IMR-90 (cell line): ENCODE measurements around the gene EGFR. TPM values are rescaled to one million over a fixed set of nuclear protein-coding genes. Genes with fewer than 3 reads are reported as not detected.

Source experiments
- ATAC-seq: fragments of 200-7000 bp; cut with Tn5 transposase; 2 replicates; pipeline ENCODE4 v1.9.1; 2020; ENCODE audit warnings: low read depth, mild to moderate bottlenecking, moderate library complexity
- BruUV-seq: library from RNA; stranded (reverse); fragments of 400-500 nt; replicated peaks from 2 replicates; lab custom pipeline; 2021; lab: Mats Ljungman, UMichigan
- CTCF ChIA-PET: fragments of 300-600 bp; formaldehyde crosslinking; extraction: SDS; loops from one replicate; lab custom pipeline; 2021; ENCODE audit warnings: antibody characterized with exemption; lab: Yijun Ruan, JAX
- POLR2A ChIA-PET: fragments of 300-600 bp; sonication (Branson Sonifier 250); formaldehyde crosslinking; loops from one replicate; lab custom pipeline; 2022; ENCODE audit warnings: antibody characterized with exemption; ENCODE audit not compliant: unreplicated experiment; lab: Charles Lee
- DNase-seq: peaks from one replicate; pipeline ENCODE4 v3.0.0; 2013
- H2AFZ ChIP-seq: replicated peaks from 2 replicates; pipeline ENCODE3; 2013; ENCODE audit warnings: low read length, mild to moderate bottlenecking; ENCODE audit not compliant: poor library complexity
- H2AK5ac ChIP-seq: 2 replicates; pipeline ENCODE4 v1.6.1; 2013; ENCODE audit warnings: low read depth, low read length, inconsistent platforms
- H2AK9ac ChIP-seq: replicated peaks from 2 replicates; pipeline ENCODE3; 2013; ENCODE audit warnings: mild to moderate bottlenecking, low read depth, low read length, moderate library complexity; ENCODE audit not compliant: poor library complexity
- H2BK120ac ChIP-seq: 2 replicates; pipeline ENCODE4 v1.6.1; 2013; ENCODE audit warnings: low read depth, low read length, inconsistent platforms
- H2BK15ac ChIP-seq: 3 replicates; pipeline ENCODE4 v1.6.1; 2013; ENCODE audit warnings: low read depth, low read length, inconsistent platforms
- H2BK20ac ChIP-seq: 2 replicates; pipeline ENCODE4 v1.6.1; 2013; ENCODE audit warnings: low read depth, mild to moderate bottlenecking, inconsistent platforms, low read length, moderate library complexity
- H2BK5ac ChIP-seq: 2 replicates; pipeline ENCODE4 v1.6.1; 2013; ENCODE audit warnings: mild to moderate bottlenecking, low read depth, low read length, inconsistent platforms; ENCODE audit not compliant: poor library complexity, severe bottlenecking
- H3K14ac ChIP-seq: replicated peaks from 2 replicates; pipeline ENCODE4 v1.6.1; 2013; ENCODE audit warnings: low read depth, low read length, inconsistent platforms
- H3K18ac ChIP-seq: 2 replicates; pipeline ENCODE4 v1.6.1; 2013; ENCODE audit warnings: low read depth, low read length, control low read depth
- H3K23ac ChIP-seq: 2 replicates; pipeline ENCODE4 v1.6.1; 2013; ENCODE audit warnings: low read depth, low read length, inconsistent platforms
- H3K27ac ChIP-seq: 2 replicates; pipeline ENCODE4 v1.5.1; 2013; ENCODE audit warnings: mild to moderate bottlenecking, control low read depth, low read length; ENCODE audit not compliant: insufficient read depth
- H3K27me3 ChIP-seq: 2 replicates; pipeline ENCODE4 v1.6.1; 2013; ENCODE audit warnings: low read length; ENCODE audit not compliant: control insufficient read depth, insufficient read depth
- H3K36me3 ChIP-seq: 2 replicates; pipeline ENCODE4 v1.6.1; 2013; ENCODE audit warnings: low read length, mixed read lengths; ENCODE audit not compliant: control insufficient read depth, insufficient read depth
- H3K4ac ChIP-seq: 2 replicates; pipeline ENCODE4 v1.6.1; 2013; ENCODE audit warnings: low read depth, low read length, inconsistent platforms
- H3K4me1 ChIP-seq: 2 replicates; pipeline ENCODE4 v1.6.1; 2013; ENCODE audit warnings: low read length, mixed read lengths; ENCODE audit not compliant: control insufficient read depth, insufficient read depth
- H3K4me2 ChIP-seq: 2 replicates; pipeline ENCODE4 v1.6.1; 2013; ENCODE audit warnings: low read depth, mild to moderate bottlenecking, control low read depth, low read length, moderate library complexity
- H3K4me3 ChIP-seq: 2 replicates; pipeline ENCODE4 v1.5.1; 2013; ENCODE audit warnings: low read depth, mild to moderate bottlenecking, control low read depth, low read length, moderate library complexity; ENCODE audit not compliant: insufficient read depth
- H3K56ac ChIP-seq: 2 replicates; pipeline ENCODE4 v1.6.1; 2013; ENCODE audit warnings: low read length, inconsistent platforms; ENCODE audit not compliant: insufficient read depth; ENCODE audit errors: extremely low read depth
- H3K79me1 ChIP-seq, 2 experiments: 2 replicates each; pipeline ENCODE4 v1.6.1; 2013; ENCODE audit warnings: low read length in 2 of 2, inconsistent platforms in 1 of 2, low read depth in 1 of 2
- H3K9ac ChIP-seq: 2 replicates; pipeline ENCODE4 v1.6.1; 2013; ENCODE audit warnings: low read depth, low read length, control low read depth
- H3K9me1 ChIP-seq: 2 replicates; pipeline ENCODE4 v1.6.1; 2013; ENCODE audit warnings: low read length, inconsistent platforms; ENCODE audit not compliant: insufficient read depth
- H3K9me3 ChIP-seq: 2 replicates; pipeline ENCODE4 v1.6.1; 2013; ENCODE audit warnings: low read length; ENCODE audit not compliant: control insufficient read depth, insufficient read depth
- H4K20me1 ChIP-seq: 2 replicates; pipeline ENCODE4 v1.6.1; 2013; ENCODE audit warnings: low read length, inconsistent platforms; ENCODE audit not compliant: insufficient read depth
- H4K5ac ChIP-seq: 2 replicates; pipeline ENCODE4 v1.6.1; 2013; ENCODE audit warnings: mild to moderate bottlenecking, low read depth, low read length, control low read depth
- H4K8ac ChIP-seq, 2 experiments: 2 replicates each; pipeline ENCODE4 v1.6.1; 2013; ENCODE audit warnings: low read depth in 2 of 2, low read length in 2 of 2, control low read depth in 1 of 2, inconsistent platforms in 1 of 2
- H4K91ac ChIP-seq: 2 replicates; pipeline ENCODE4 v1.6.1; 2013; ENCODE audit warnings: low read depth, low read length, inconsistent platforms; ENCODE audit not compliant: insufficient read depth
- BHLHE40 ChIP-seq: fragments of 150-350 bp; IDR thresholded peaks from 2 replicates; pipeline ENCODE4 v1.6.1; 2016; ENCODE audit warnings: mild to moderate bottlenecking, low read depth, low read length
- CEBPB ChIP-seq: IDR thresholded peaks from 2 replicates; pipeline ENCODE4 v1.6.1; 2012; ENCODE audit warnings: low read depth, low read length, improper control_type of control experiment
- CHD1 ChIP-seq: IDR thresholded peaks from 2 replicates; pipeline ENCODE4 v1.6.1; 2012; ENCODE audit warnings: low read depth, low read length, improper control_type of control experiment
- FOS ChIP-seq: fragments of 150-350 bp; IDR thresholded peaks from 2 replicates; pipeline ENCODE4 v1.6.1; 2016; ENCODE audit warnings: low read depth, low read length
- MAFK ChIP-seq: IDR thresholded peaks from 2 replicates; pipeline ENCODE4 v1.6.1; 2012; ENCODE audit warnings: low read depth, low read length, improper control_type of control experiment
- MAZ ChIP-seq: IDR thresholded peaks from 2 replicates; pipeline ENCODE4 v1.6.1; 2012; ENCODE audit warnings: low read depth, mild to moderate bottlenecking, low read length, improper control_type of control experiment, moderate library complexity, borderline replicate concordance
- NFE2L2 ChIP-seq: fragments of 150-350 bp; IDR thresholded peaks from 2 replicates; pipeline ENCODE4 v1.6.1; 2016; ENCODE audit warnings: low read depth, mild to moderate bottlenecking, low read length
- POLR2A ChIP-seq: IDR thresholded peaks from 2 replicates; pipeline ENCODE4 v1.6.1; 2012; ENCODE audit warnings: mild to moderate bottlenecking, low read depth, low read length
- RAD21 ChIP-seq: IDR thresholded peaks from 2 replicates; pipeline ENCODE4 v1.6.1; 2012; ENCODE audit warnings: low read length, improper control_type of control experiment
- RCOR1 ChIP-seq: IDR thresholded peaks from 2 replicates; pipeline ENCODE4 v1.6.1; 2012; ENCODE audit warnings: mild to moderate bottlenecking, low read length, improper control_type of control experiment; ENCODE audit not compliant: insufficient replicate concordance
- RFX5 ChIP-seq: IDR thresholded peaks from 2 replicates; pipeline ENCODE4 v1.8.0; 2012; ENCODE audit warnings: low read depth, mild to moderate bottlenecking, low read length, moderate library complexity
- SMC3 ChIP-seq: fragments of 150-350 bp; IDR thresholded peaks from 2 replicates; pipeline ENCODE4 v1.6.1; 2016; ENCODE audit warnings: low read depth, mild to moderate bottlenecking, antibody characterized with exemption, low read length, moderate library complexity
- WGBS, 2 experiments: methylation state at CpG; one replicate each; pipeline versions ENCODE4 v1.1.5 to v1.1.7; 2013; ENCODE audit warnings: missing lambda C conversion rate in 2 of 2; ENCODE audit not compliant: insufficient read length in 1 of 2; ENCODE audit errors: extremely low coverage in 2 of 2; 5-methylcytosine and 5-hydroxymethylcytosine counted together
- dilution Hi-C: fragments of 300-500 bp; cut with HindIII; formaldehyde crosslinking; loops from one replicate; pipeline ENCODE4 v1.14.3; 2018; ENCODE audit warnings: low sequenced_read_pairs; ENCODE audit not compliant: unreplicated experiment
- in situ Hi-C: fragments of 300-500 bp; cut with MboI; formaldehyde crosslinking; loops from 3 replicates; pipeline ENCODE4 v1.14.3; 2019; ENCODE audit warnings: low sequenced_read_pairs, inconsistent platforms, mixed read lengths
- intact Hi-C: fragments of 100-400 bp; cut with micrococcal nuclease; formaldehyde crosslinking; loops from 2 replicates; pipeline ENCODE4 v1.10.0; 2022
- polyA plus RNA-seq, 3 experiments: library from polyadenylated mRNA; depleted of rRNA; stranded (reverse); fragments of >200 nt; gene quantifications; 2 replicates each; pipeline ENCODE4 v1.2.3, GENCODE V29; 2012; ENCODE audit warnings: low replicate concordance in 1 of 3
- total RNA-seq: library from RNA; depleted of rRNA; stranded (reverse); fragments of >200 nt; gene quantifications from 2 replicates; pipeline ENCODE4 v1.2.3, GENCODE V29; 2012
- TF ChIP-seq, protein P1 (sequence below): conservative IDR thresholded peaks from 2 replicates; pipeline ENCODE4 v1.5.1; 2012; ENCODE audit warnings: mild to moderate bottlenecking, low read depth, low read length, improper control_type of control experiment
- TF ChIP-seq, protein P2 (sequence below): fragments of 150-350 bp; IDR thresholded peaks from 2 replicates; pipeline ENCODE4 v1.6.1; 2016; ENCODE audit warnings: low read depth, mild to moderate bottlenecking, low read length, moderate library complexity, borderline replicate concordance
- TF ChIP-seq, protein P3 (sequence below): fragments of 150-350 bp; IDR thresholded peaks from 2 replicates; pipeline ENCODE4 v1.6.1; 2017; ENCODE audit warnings: mild to moderate bottlenecking, antibody characterized with exemption, low read length, low read depth

Gene EGFR
- total and polyA plus RNA-seq, 2 of the 4 experiments (the other 2 are of a cell fraction), result 36.9 to 60.4 TPM

DNA sequence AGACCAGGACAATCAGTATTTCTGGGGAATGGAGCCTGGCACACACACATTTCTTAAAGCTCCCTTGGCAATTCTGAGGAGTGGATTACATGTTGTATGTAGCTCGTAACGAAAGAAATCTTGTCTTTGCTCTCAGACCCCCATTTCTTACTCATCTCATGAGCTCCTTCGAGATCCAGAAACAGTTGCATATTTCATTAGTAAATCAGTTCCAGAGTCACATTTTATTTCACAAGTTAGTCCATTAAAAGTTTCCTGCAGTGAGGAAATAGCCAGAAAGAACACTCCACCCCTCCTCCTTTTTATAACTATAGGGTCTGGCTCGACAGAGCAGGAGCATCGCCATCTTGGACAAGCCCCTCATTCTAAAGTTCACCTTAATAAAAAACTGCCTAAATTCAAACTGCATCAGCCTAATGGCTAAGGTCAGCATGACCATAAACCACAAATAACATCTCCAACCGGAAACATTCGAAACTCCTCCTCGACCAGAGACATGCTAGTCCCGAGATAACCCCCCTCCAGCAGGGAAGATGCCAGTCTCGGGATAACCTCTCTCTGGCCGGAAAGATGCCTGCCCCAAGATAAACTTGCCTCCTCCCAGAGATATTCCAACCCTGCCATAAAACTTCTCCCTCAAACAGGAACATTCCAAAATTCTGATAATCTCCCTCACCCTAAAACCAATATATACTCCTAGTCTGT, 7.4 kb downstream of the EGFR start:
- H2BK20ac ChIP-seq, result no peak overlapping the region
- H2BK120ac ChIP-seq, result no peak overlapping the region
- H3K79me1 ChIP-seq, result peaks cover 17 to 71% of the 10 kb centered on the region in 2 experiments
- H4K20me1 ChIP-seq, result peaks cover 80% of the 10 kb centered on the region
- H3K18ac ChIP-seq, result peak overlapping the region; percentile 35; the same call in 1 of the 2 replicates
- H3K4ac ChIP-seq, result no peak overlapping the region
- H4K8ac ChIP-seq, result no peak overlapping the region
- intact Hi-C loops (loop anchor here (5.0 kb wide), 1 partner anchor 41 kb away; no protein-coding TSS in a partner anchor), in situ Hi-C loops (loop anchor here (10.0 kb wide), 1 partner anchor 229 kb away; no protein-coding TSS in a partner anchor), dilution Hi-C loops (no loop called here)
- H3K27me3 ChIP-seq, result no peaks in the 10 kb centered on the region
- H2BK5ac ChIP-seq, result no peak overlapping the region
- 95% methylated on average over 3 of the region's 11 CpGs; no CpG with 5 or more reads in 1 of the 2 experiments for WGBS, 2 experiments
- no peak overlapping the region for H3K4me3 ChIP-seq
- TF ChIP-seq SMC3, result no peak
- TF ChIP-seq, protein P1, sequence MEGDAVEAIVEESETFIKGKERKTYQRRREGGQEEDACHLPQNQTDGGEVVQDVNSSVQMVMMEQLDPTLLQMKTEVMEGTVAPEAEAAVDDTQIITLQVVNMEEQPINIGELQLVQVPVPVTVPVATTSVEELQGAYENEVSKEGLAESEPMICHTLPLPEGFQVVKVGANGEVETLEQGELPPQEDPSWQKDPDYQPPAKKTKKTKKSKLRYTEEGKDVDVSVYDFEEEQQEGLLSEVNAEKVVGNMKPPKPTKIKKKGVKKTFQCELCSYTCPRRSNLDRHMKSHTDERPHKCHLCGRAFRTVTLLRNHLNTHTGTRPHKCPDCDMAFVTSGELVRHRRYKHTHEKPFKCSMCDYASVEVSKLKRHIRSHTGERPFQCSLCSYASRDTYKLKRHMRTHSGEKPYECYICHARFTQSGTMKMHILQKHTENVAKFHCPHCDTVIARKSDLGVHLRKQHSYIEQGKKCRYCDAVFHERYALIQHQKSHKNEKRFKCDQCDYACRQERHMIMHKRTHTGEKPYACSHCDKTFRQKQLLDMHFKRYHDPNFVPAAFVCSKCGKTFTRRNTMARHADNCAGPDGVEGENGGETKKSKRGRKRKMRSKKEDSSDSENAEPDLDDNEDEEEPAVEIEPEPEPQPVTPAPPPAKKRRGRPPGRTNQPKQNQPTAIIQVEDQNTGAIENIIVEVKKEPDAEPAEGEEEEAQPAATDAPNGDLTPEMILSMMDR, result no peak
- TF ChIP-seq POLR2A, result no peak
- TF ChIP-seq BHLHE40, result no peak
- TF ChIP-seq MAZ, result no peak
- no peak for TF ChIP-seq FOS
- TF ChIP-seq, protein P2, sequence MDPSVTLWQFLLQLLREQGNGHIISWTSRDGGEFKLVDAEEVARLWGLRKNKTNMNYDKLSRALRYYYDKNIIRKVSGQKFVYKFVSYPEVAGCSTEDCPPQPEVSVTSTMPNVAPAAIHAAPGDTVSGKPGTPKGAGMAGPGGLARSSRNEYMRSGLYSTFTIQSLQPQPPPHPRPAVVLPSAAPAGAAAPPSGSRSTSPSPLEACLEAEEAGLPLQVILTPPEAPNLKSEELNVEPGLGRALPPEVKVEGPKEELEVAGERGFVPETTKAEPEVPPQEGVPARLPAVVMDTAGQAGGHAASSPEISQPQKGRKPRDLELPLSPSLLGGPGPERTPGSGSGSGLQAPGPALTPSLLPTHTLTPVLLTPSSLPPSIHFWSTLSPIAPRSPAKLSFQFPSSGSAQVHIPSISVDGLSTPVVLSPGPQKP, result no peak
- TF ChIP-seq RAD21, result no peak
- no peak for TF ChIP-seq NFE2L2
- TF ChIP-seq RFX5, result no peak
- TF ChIP-seq, protein P3, sequence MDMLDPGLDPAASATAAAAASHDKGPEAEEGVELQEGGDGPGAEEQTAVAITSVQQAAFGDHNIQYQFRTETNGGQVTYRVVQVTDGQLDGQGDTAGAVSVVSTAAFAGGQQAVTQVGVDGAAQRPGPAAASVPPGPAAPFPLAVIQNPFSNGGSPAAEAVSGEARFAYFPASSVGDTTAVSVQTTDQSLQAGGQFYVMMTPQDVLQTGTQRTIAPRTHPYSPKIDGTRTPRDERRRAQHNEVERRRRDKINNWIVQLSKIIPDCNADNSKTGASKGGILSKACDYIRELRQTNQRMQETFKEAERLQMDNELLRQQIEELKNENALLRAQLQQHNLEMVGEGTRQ, result no peak
- TF ChIP-seq RCOR1, result no peak
- TF ChIP-seq CHD1, result no peak
- TF ChIP-seq MAFK, result no peak
- TF ChIP-seq CEBPB, result no peak
- no peak overlapping the region for H2AFZ ChIP-seq
- POLR2A ChIA-PET, result no interaction called here
- no peak overlapping the region for H4K91ac ChIP-seq
- H3K9me3 ChIP-seq, result no peaks in the 10 kb centered on the region
- DNase-seq, result no peak
- CTCF ChIA-PET, result no interaction called here
- peak overlapping the region; percentile 3; the same call in 1 of the 2 replicates for H3K4me2 ChIP-seq
- no peak overlapping the region for H2AK9ac ChIP-seq
- peaks cover 12% of the 10 kb centered on the region for H3K36me3 ChIP-seq
- peaks cover 35% of the 10 kb centered on the region for H3K4me1 ChIP-seq
- no peak overlapping the region for H3K56ac ChIP-seq
- no peak overlapping the region for H3K9ac ChIP-seq
- H4K5ac ChIP-seq, result no peak overlapping the region
- no TSS peak for BruUV-seq
- H3K9me1 ChIP-seq, result peaks cover 34% of the 10 kb centered on the region
- H3K27ac ChIP-seq, result peak overlapping the region; percentile 9; the same call in 1 of the 2 replicates
- no peak overlapping the region for H3K14ac ChIP-seq
- no peak overlapping the region for H2BK15ac ChIP-seq
- H3K23ac ChIP-seq, result peak overlapping the region; percentile 35; the same call in 1 of the 2 replicates
- no peak for ATAC-seq
- no peak overlapping the region for H2AK5ac ChIP-seq
